HG03342 (cell line): ENCODE data around the gene GTF3C1.

ENCODE experiments used
- ATAC-seq: cut with Tn5 transposase; IDR thresholded peaks from one replicate; pipeline ENCODE4 v1.9.1; 2021; ENCODE audit warnings: mild to moderate bottlenecking, moderate library complexity; ENCODE audit not compliant: unreplicated experiment

Gene GTF3C1

DNA sequence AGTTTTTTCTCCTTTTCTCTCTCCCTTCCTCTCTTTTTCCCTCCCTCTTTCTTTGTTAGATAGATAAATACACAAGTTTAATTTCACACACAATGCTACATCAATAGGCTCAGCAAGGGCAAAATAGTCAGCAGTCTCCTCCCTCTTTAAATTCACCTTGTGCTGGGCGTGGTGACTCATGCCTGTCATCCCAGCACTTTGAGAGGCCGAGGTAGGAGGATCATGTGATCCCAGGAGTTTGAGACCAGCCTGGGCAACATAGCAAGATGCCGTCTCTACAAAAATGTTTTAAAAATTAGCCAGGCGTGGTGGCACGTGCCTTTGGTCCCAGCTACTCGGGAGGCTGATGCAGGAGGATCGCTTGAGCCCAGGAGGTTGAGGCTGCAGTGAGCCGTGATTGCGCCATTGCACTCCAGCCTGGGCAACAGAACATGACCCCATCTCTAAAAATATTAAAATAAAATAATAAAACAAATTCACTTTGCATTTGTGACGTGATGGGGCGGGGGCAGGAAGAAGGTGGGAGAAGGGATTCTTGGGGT, 120.3 kb downstream of the GTF3C1 start:
- ATAC-seq: no peak

DNA sequence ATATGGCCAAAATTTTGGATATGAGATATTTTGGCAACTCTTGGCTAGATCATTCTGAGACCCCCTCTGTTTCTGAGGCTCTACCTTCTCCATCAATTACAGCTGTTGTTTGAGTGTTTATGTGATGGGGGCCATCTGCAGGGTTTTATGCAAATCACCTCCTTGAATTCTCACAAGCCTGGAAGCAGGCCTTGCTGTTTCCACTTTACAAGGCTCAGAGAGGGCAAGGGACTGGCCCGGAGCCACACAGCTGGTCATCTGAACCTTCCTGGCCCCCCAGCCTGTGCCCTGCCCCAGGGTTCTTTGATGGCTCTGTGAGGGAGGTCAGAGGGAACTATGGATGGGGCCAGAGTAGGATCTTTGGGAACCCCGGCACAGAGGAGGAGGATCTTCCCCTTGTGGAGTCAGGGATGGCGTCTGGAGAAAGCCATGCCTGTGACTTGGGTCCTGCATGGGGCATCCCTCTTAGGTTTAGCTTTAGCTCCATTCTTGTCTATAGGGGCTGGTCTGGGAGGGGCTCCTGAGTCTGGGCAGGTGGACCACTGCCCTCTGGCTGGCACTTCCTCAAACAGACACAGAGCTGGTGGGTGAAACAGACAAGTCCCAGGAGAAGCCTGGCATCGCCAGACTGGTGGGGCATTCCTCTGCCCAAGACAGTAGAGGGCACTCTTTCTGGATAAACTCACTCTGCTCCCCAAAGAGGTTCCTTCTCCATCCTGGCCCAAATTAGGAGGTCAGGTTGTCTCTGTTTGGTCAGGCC, 121.5 kb downstream of the GTF3C1 start:
- no peak for ATAC-seq

DNA sequence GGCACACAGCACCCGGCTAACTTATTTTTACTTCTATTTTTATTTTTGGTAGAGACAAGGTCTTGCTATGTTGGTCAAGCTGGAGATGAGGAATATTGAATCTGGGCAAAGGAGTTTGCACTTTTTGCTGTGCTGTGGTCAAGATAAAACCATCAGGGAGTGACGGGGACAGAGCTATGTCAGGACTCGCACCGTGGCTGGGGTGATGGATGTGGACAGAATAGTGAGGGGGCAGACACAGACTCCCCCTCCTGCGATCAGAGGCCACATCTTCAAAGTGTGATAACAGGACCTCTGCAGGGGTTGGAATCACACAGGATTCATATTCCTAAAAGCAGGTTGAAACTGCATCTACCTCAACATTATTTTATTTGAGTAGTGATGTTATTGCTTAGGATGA, 122.2 kb downstream of the GTF3C1 start:
- ATAC-seq: no peak

- ATAC-seq: peak; percentile 71
Measured at GRCh38 chr16:27426423-27427408, 123.0 kb downstream of the GTF3C1 start.

DNA sequence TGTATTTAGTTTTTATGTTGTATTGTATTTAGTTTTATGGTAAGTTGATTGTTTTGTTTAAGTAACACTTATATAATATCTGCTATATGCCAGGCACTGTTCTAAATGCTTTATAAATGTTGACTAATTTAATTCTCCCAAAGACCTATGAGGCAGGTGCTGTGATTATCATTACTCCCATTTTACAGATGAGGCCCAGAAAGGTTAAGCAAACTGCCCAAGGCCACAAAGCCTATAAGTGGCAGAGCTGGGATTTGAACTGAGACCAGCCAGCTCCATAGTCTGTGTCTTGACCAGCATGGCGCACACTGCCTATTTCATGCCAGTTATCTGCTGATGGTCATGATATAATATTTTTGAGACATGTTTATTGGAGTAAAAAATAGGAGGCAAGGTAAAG, 123.8 kb downstream of the GTF3C1 start:
- ATAC-seq: no peak

GRCh38 chr16:27424772-27425498, 124.8 kb downstream of the GTF3C1 start:
- ATAC-seq: no peak

DNA sequence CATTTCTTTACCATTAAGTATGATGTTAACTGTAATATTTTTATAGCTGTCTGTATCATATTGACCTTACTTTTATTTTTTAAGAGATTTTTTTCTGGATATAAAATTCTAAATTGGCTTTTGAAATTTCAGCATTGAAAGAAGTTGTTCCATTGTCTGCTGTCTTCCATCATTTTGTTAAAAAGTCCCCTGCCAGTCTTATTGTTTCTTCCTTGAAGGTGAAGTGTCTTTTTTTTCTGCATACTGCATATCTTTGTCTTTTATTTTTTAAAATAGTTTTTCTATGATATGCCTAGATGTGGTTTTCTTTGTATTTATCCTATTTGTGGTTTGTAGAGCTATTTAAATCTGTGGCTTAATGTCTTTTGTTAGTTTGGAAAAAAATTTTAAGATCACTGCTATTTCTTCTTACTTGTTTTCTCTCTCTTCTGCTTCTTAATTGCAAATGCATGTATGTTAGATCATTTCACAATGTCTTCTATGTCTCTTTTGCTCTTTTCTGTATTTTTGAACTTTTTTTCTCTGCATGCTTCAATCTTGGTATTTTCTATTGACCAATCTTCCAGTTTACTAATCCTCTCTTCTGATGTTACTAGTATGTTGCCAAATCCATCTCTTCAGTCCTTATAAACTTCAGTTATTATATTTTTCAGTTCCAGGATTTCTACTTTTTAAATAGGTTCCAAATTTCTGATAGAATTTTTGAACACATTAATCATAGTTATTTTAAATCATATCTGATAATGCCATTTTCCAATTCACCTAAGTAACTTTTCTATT, 127.6 kb downstream of the GTF3C1 start:
- ATAC-seq: no peak

DNA sequence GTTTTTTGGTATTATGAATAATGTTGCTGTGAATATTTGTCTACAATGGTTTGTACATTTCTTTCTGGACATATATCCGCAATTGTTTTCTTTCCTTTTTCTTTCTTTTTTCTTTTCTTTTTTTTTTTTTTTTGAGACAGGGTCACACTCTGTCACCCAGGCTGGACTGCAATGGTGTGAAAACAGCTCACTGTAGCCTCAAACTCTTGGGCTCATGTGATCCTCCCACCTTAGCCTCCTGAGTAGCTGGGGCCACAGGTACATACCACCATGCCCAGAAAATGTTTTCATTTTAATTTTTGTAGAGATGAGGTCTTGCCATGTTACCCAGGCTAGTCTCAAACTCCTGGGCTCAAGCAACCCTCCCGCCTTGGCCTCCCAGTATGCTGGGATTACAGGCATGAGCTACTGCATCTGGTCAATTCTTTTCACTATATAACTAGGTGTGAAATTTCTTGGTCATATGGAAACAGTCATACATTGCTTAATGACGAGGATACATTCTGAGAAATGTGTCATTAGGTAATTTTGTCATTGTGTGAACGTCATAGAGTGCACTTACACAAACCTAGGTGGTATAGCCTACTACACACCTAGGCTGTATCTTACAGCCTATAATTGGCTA, 132.6 kb downstream of the GTF3C1 start:
- no peak for ATAC-seq

DNA sequence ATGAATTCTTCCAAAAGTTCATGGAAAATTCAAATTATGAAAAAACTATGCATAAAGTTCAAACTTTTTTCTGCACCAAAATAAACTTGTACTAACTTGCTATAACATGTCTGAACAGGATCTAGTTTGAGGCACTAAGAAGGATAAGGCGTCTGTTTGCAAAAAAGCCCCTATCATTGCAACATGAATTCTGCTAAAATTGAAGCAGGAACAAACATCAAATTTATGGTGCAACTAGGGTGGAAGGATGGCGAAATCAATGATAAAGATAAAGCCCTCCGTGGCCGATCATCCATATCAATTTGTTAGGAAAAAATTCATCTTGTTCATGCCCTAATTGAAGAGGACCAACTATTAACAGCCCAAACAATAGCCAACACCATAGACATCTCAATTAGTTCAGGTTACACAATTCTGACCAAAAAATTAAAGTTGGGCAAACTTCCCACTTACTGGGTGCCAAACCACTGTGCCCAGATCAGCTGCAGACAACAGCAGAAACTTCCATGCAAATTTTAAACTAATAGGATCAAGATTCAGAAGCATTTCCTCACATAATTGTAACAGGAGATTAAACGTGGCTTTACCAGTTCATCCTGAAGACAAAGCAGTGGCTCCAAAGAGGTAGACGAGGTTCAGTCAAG, 134.8 kb downstream of the GTF3C1 start:
- ATAC-seq: no peak

DNA sequence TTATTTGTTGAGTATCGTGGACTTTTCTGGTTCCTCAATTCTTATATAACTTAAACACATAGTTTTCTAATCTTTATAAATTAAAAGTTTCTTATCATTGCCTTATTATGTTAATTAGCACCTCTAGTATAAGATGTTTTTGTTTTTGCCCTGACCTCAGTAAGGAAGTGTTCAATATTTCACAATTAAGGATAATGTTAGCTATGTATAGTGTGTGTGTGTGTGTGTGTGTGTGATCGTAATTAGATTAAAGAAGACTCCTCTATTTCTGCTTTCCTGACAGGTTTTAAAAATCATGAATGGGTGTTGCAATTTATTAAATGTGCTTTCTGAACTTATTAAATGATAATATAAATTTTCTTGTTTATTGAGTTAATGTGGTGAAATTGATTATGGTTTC, 135.8 kb downstream of the GTF3C1 start:
- no peak for ATAC-seq

- no peak for ATAC-seq
Measured at GRCh38 chr16:27410761-27411160, 139.0 kb downstream of the GTF3C1 start.
